ENCODE results near the gene LRRC42.
A peak's percentile ranks its signal among the peaks of the same experiment; 100 is the strongest.
"Not testable (repeated sequence)": the region's sequence is repeated elsewhere in the genome, so short reads cannot be mapped to it uniquely, and the experiment has no call there.

Gene LRRC42

DNA sequence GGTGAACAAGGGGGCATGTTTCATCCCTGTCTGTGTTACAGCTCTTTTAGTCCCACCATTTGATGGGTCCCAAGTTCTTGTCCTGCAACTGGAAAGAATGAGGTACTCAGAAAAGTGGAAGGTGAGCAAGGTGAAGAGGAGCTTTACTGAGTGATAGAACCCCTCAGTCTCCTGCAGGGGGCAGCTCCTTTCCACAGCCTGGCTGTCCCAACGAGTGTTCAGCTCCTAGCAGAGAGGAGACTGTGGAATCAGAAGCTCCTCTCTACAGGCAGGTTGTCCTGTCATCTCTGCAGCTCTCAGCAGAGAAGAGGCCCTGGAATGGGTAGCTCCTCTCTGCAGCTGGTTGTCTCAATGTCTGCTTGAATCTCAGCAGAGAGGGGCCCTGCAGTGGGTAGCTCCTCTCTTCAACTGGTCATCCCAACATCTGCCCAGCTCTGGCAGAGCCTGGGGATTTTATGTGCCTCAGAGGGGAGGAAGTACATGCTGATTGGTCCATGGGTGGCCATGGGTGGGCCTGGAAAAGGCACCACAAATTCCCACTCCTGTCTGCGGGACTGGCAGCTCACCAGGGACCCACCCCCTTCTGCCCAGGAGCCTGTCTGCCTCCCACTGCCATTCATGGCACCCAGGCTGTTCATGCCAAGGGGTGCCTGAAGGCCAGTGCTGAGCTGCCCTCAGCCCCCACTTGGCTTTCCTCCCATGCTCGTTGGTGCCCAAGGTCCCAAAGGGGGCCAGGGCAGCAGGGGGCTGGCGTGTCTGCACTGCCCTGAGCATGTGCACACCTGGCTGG lies 46.1 kb downstream of the LRRC42 start:
- no peak overlapping the region for H3K4me3 ChIP-seq (ENCODE audit: control insufficient read depth, low read depth, low read length)
- DNase-seq (ENCODE audit: low read depth) = peak; percentile 6
- TF ChIP-seq, protein P1, sequence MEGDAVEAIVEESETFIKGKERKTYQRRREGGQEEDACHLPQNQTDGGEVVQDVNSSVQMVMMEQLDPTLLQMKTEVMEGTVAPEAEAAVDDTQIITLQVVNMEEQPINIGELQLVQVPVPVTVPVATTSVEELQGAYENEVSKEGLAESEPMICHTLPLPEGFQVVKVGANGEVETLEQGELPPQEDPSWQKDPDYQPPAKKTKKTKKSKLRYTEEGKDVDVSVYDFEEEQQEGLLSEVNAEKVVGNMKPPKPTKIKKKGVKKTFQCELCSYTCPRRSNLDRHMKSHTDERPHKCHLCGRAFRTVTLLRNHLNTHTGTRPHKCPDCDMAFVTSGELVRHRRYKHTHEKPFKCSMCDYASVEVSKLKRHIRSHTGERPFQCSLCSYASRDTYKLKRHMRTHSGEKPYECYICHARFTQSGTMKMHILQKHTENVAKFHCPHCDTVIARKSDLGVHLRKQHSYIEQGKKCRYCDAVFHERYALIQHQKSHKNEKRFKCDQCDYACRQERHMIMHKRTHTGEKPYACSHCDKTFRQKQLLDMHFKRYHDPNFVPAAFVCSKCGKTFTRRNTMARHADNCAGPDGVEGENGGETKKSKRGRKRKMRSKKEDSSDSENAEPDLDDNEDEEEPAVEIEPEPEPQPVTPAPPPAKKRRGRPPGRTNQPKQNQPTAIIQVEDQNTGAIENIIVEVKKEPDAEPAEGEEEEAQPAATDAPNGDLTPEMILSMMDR (conservative IDR thresholded peaks at IDR 0.05; ENCODE audit: control insufficient read depth, insufficient read depth, low read depth, low read length) = peak; percentile 25

DNA sequence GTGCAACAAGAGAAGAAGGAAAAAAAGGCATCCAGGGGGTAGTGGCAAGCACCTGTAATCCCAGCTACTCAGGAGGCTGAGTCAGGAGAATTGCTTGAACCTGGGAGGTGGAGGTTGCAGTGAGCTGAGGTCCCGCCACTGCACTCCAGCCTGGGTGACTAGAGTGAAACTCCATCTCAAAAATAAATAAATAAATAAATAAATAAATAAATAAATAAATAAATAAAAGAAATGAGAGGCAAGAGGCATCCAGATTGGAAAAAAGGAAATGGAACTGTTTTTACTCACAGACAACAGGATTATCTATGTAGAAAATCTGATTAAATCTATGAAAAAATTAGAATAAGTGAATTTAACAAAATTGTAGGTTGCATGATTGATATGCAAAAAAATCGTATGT lies 48.4 kb downstream of the LRRC42 start:
- H3K4me3 ChIP-seq (ENCODE audit: control insufficient read depth, low read depth, low read length); DNase-seq (ENCODE audit: low read depth): not testable (repeated sequence)

DNA sequence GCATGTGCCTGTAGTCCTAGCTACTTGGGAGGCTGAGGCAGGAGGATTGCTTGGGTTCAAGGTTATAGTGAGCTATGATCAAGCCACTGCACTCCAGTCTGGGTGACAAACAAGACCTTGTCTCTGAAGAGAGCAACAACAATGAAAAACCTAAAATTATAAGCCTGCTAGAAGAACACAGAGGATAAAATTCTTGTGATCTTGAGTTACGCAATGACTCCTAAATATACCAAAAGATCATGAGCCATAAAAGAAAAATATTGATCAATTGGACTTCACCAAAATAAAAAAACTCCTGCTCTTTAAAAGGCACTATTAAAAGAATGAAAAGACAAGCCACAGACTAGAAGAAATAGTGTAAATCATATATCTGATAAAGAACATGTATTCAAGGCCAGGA lies 49.5 kb downstream of the LRRC42 start:
- no peak for DNase-seq (ENCODE audit: low read depth)

DNA sequence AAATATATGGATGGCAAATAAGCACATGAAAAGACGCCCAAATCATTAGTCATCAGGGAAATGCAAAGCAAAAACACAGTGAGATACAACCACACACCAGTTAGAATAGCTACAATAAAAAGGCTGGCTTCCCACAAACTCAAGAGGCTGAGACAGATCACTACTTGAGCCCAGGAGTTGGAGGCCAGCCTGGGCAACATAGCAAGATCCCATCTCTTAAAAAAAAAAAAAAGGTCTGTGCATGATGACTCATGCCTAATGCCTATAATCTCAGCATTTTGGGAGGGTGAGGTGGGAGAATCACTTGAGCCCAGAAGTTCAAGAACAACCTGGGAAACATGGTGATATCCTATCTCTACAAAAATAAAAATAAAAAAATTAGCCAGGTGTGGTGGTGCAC lies 52.1 kb downstream of the LRRC42 start:
- DNase-seq (ENCODE audit: low read depth) = no peak
- no peak overlapping the region for H3K4me3 ChIP-seq (ENCODE audit: control insufficient read depth, low read depth, low read length)
- TF ChIP-seq, protein P1 (conservative IDR thresholded peaks at IDR 0.05; ENCODE audit: control insufficient read depth, insufficient read depth, low read depth, low read length) = no peak

More for the DNA sequence above, 49.5 kb downstream of the LRRC42 start:
- no peak overlapping the region for H3K4me3 ChIP-seq (ENCODE audit: control insufficient read depth, low read depth, low read length)
- TF ChIP-seq, protein P1 (conservative IDR thresholded peaks at IDR 0.05; ENCODE audit: control insufficient read depth, insufficient read depth, low read depth, low read length) = no peak

DNA sequence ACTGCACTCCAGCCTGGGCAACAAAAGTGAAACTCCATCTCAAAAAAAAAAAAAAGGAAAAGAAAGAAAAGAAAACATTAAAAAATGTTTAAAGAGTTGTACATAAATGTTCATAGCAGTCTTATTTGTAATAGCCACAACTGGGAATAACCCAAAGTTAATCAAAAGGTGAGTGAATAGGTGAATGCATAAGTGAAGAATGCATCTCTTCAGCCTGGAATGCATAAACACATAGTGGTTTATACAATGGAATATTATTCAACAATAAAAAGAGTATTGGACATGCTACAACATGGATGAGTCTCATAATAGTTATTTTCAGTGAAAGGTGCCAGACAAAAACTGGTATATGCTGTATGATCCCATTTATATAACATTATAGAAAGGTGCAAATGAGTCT lies 53.8 kb downstream of the LRRC42 start:
- no peak for DNase-seq (ENCODE audit: low read depth)
- TF ChIP-seq, protein P1 (conservative IDR thresholded peaks at IDR 0.05; ENCODE audit: control insufficient read depth, insufficient read depth, low read depth, low read length) = no peak
- H3K4me3 ChIP-seq (ENCODE audit: control insufficient read depth, low read depth, low read length) = no peak overlapping the region

DNA sequence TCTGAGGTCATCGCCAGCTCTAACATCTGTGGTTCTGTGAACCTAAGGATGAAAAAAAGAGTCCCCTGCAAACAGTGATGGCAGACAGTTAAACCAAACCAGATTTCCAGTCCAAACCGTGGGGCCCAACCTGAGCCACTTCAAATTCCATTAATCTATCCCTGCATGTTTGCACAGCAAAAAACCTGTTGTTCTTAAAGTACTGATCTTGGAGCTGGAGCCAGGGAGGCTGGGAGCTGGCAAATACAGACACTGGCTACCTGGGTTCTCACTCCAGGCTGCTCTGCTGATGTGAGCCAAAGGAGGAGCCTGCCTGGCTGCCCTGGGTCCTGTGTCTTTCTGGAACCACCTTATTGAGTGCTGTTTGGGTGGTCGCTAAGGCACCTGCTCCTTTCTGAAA lies 55.4 kb downstream of the LRRC42 start:
- TF ChIP-seq, protein P1 (conservative IDR thresholded peaks at IDR 0.05; ENCODE audit: control insufficient read depth, insufficient read depth, low read depth, low read length) = no peak
- H3K4me3 ChIP-seq (ENCODE audit: control insufficient read depth, low read depth, low read length) = no peak overlapping the region
- no peak for DNase-seq (ENCODE audit: low read depth)

DNA sequence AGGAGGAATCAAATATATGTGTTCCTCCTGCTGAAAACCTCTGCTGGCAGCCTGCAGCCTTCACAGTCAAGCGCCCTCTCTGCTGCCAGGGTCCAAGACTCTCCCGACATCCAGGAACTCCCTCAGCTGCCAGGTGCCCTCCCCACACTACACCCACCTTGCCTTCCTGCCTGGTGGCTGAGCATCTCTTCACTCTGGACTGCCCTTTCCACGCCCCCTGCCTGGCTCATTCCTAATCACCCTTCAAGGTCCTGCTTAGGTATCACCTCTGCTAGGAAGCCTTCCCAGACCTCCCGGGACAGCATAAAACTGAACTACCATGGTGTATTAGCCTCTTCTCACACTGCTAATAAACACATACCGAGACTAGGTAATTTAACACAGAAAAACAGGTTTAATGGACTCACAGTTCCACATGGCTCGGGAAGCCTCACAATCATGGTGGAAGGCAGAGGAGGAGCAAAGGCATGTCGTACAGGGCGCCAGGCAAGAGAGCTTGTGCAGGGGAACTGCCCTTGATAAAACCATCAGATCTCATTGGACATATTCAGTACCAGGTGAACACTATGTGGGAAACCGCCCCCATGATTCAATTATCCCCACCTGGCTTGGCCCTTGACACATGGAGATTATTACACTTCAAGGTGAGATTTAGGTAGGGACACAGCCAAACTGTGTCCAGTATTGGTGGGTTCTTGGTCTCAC lies 56.5 kb downstream of the LRRC42 start:
- TF ChIP-seq, protein P1 (conservative IDR thresholded peaks at IDR 0.05; ENCODE audit: control insufficient read depth, insufficient read depth, low read depth, low read length) = no peak
- H3K4me3 ChIP-seq (ENCODE audit: control insufficient read depth, low read depth, low read length) = no peak overlapping the region
- no peak for DNase-seq (ENCODE audit: low read depth)

Measured in fibroblast of mammary gland (primary cell).